Measurements from ENCODE around the gene MACROD2.

MACROD2 gene

GRCh38 chr20:14470977-14471661 is 475.8 kb downstream of the MACROD2 start:
- no peak overlapping the region for H3K27ac Mint-ChIP-seq
- H3K36me3 Mint-ChIP-seq (ENCODE audit: low read depth) = no peaks in the 10 kb centered on the region

DNA sequence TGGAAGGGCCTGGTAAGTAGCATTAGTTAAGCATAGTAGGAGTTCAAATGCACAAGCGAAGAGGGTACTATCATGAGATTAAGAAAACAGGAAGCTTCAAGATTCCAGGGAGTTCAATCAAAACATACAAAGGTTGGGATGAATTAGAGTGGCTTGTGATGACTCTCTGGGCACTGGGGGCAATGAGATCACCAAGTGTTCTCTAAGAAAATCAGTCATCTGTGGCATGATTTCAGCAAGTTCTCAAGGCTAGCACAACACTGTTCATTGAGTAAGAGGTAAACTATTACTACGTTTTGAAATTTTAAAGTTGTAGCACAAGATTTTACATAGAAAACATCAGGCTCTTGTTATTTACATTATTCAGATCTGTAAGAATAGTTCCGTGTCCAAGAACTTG is 481.8 kb downstream of the MACROD2 start:
- Mint-ChIP-seq H3K27ac (no peak overlapping the region), H3K4me3 (no peak overlapping the region), H3K36me3 (ENCODE audit: low read depth) (no peaks in the 10 kb centered on the region), H3K4me1 (ENCODE audit: low read depth) (no peaks in the 10 kb centered on the region), H3K27me3 (ENCODE audit: low read depth) (no peaks in the 10 kb centered on the region), H3K9me3 (peaks cover 12% of the 10 kb centered on the region)

More at GRCh38 chr20:14470977-14471661, 475.8 kb downstream of the MACROD2 start:
- Mint-ChIP-seq H3K9me3 (peaks cover 31% of the 10 kb centered on the region), H3K4me3 (no peak overlapping the region), H3K4me1 (ENCODE audit: low read depth) (no peaks in the 10 kb centered on the region), H3K27me3 (ENCODE audit: low read depth) (no peaks in the 10 kb centered on the region)

DNA sequence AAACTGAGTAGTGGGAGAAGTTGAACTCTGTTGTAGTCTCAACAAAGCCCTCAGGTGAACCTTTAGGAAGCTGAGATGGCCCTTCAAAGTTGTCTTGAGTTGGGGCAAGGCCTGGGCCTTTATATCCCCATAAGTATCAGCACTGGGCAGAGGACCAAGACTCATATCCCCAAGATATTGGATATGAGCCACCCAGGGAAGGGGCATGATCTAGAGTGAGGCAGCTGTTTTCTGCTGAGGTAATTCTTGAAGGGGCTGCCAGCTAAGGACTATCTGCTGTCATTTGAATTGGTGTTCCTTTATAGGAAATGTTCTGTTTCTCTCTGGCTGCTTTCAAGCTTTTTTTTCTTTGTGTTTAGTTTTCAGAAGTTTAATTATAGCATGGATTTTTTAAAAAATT is 482.8 kb downstream of the MACROD2 start:
- no peaks in the 10 kb centered on the region for H3K4me1 Mint-ChIP-seq (ENCODE audit: low read depth)
- H3K4me3 Mint-ChIP-seq = no peak overlapping the region
- no peak overlapping the region for H3K27ac Mint-ChIP-seq
- peaks cover 12% of the 10 kb centered on the region for H3K9me3 Mint-ChIP-seq
- no peaks in the 10 kb centered on the region for H3K27me3 Mint-ChIP-seq (ENCODE audit: low read depth)
- H3K36me3 Mint-ChIP-seq (ENCODE audit: low read depth) = no peaks in the 10 kb centered on the region

- Mint-ChIP-seq H3K36me3 (ENCODE audit: low read depth) (no peaks in the 10 kb centered on the region), H3K9me3 (peaks cover 8% of the 10 kb centered on the region), H3K4me1 (ENCODE audit: low read depth) (no peaks in the 10 kb centered on the region), H3K4me3 (no peak overlapping the region), H3K27ac (no peak overlapping the region), H3K27me3 (ENCODE audit: low read depth) (no peaks in the 10 kb centered on the region)
Observed at GRCh38 chr20:14481863-14482262, 486.5 kb downstream of the MACROD2 start.

- no peaks in the 10 kb centered on the region for H3K4me1 Mint-ChIP-seq (ENCODE audit: low read depth)
- H3K27ac Mint-ChIP-seq = no peak overlapping the region
- no peak overlapping the region for H3K4me3 Mint-ChIP-seq
- no peaks in the 10 kb centered on the region for H3K36me3 Mint-ChIP-seq (ENCODE audit: low read depth)
- peaks cover 9% of the 10 kb centered on the region for H3K9me3 Mint-ChIP-seq
- H3K27me3 Mint-ChIP-seq (ENCODE audit: low read depth) = no peaks in the 10 kb centered on the region
Observed at GRCh38 chr20:14488212-14488611, 492.9 kb downstream of the MACROD2 start.

DNA sequence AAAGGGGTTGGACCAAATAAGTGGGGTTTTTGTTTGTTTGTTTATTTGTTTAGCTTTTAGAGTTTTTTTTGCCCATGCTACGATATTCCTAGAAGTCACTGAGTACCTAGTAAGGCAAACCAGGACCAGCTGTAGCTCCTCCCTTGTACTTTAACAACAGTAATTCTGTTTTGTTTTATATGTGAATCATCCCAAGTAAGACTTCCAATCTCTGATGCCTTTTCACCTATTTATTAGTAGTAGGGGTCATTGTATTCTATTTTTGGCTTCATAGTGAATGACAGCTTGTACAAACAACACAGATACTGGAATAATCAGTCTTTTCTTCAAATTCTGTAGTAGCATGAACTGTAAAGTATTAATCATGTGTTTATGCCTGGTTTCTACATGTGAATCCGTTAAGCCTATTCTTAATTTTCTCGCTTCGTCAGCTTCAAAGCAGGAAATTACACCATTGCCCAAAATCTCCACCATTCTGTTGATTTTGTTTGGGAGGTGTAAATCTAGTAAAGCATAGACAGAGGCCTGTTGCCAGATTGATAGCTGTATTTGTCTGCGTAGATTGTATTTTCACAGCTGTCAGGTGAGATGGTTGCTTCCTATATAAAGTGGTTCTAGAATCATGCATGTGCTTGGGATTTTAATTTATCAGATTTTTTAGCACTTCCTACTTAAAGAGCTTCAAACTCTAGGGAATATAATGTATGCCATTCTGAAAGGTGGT is 493.6 kb downstream of the MACROD2 start:
- Mint-ChIP-seq H3K27me3 (ENCODE audit: low read depth) (no peaks in the 10 kb centered on the region), H3K4me1 (ENCODE audit: low read depth) (no peaks in the 10 kb centered on the region)

DNA sequence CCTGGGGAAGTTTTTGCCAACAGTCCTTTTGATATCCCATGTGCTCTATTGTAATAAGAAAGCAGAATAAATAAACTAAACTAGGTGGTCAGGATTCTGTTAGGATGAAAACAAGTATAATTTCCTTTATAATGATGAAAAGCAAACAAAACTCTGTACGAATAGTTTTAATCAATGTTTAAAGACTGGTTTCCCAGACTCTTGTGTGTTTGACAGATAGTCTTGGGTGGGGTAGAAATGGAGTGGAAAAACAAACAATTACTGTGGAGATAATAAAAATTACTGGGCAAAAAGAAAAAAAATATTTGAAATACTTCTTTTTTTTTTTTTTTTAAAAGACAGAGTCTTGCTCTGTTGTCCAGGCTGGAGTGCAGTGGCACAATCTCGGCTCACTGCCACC is 494.2 kb downstream of the MACROD2 start:
- Mint-ChIP-seq H3K27me3 (ENCODE audit: low read depth) (no peaks in the 10 kb centered on the region), H3K4me3 (no peak overlapping the region), H3K27ac (no peak overlapping the region), H3K9me3 (peaks cover 9% of the 10 kb centered on the region), H3K36me3 (ENCODE audit: low read depth) (no peaks in the 10 kb centered on the region), H3K4me1 (ENCODE audit: low read depth) (no peaks in the 10 kb centered on the region)

More for the DNA sequence above, 493.6 kb downstream of the MACROD2 start:
- no peaks in the 10 kb centered on the region for H3K36me3 Mint-ChIP-seq (ENCODE audit: low read depth)
- H3K27ac Mint-ChIP-seq = no peak overlapping the region
- peaks cover 9% of the 10 kb centered on the region for H3K9me3 Mint-ChIP-seq
- H3K4me3 Mint-ChIP-seq = no peak overlapping the region

- no peak overlapping the region for H3K4me3 Mint-ChIP-seq
- no peaks in the 10 kb centered on the region for H3K27me3 Mint-ChIP-seq (ENCODE audit: low read depth)
- no peaks in the 10 kb centered on the region for H3K4me1 Mint-ChIP-seq (ENCODE audit: low read depth)
- no peak overlapping the region for H3K27ac Mint-ChIP-seq
- no peaks in the 10 kb centered on the region for H3K36me3 Mint-ChIP-seq (ENCODE audit: low read depth)
- peaks cover 3% of the 10 kb centered on the region for H3K9me3 Mint-ChIP-seq
Observed at GRCh38 chr20:14491436-14491835, 496.1 kb downstream of the MACROD2 start.

GRCh38 chr20:14493408-14493807 is 498.1 kb downstream of the MACROD2 start:
- H3K9me3 Mint-ChIP-seq = peaks cover 7% of the 10 kb centered on the region

GRCh38 chr20:14494355-14494754 is 499.0 kb downstream of the MACROD2 start:
- Mint-ChIP-seq H3K9me3 (peaks cover 6% of the 10 kb centered on the region), H3K27me3 (ENCODE audit: low read depth) (no peaks in the 10 kb centered on the region), H3K27ac (no peak overlapping the region), H3K4me3 (no peak overlapping the region), H3K4me1 (ENCODE audit: low read depth) (no peaks in the 10 kb centered on the region), H3K36me3 (ENCODE audit: low read depth) (no peaks in the 10 kb centered on the region)

More at GRCh38 chr20:14493408-14493807, 498.1 kb downstream of the MACROD2 start:
- Mint-ChIP-seq H3K27me3 (ENCODE audit: low read depth) (no peaks in the 10 kb centered on the region), H3K27ac (no peak overlapping the region), H3K4me3 (no peak overlapping the region), H3K4me1 (ENCODE audit: low read depth) (no peaks in the 10 kb centered on the region), H3K36me3 (ENCODE audit: low read depth) (no peaks in the 10 kb centered on the region)

- no peaks in the 10 kb centered on the region for H3K36me3 Mint-ChIP-seq (ENCODE audit: low read depth)
- H3K27me3 Mint-ChIP-seq (ENCODE audit: low read depth) = no peaks in the 10 kb centered on the region
- peaks cover 10% of the 10 kb centered on the region for H3K9me3 Mint-ChIP-seq
- H3K4me1 Mint-ChIP-seq (ENCODE audit: low read depth) = no peaks in the 10 kb centered on the region
- no peak overlapping the region for H3K4me3 Mint-ChIP-seq
- no peak overlapping the region for H3K27ac Mint-ChIP-seq
Observed at GRCh38 chr20:14495066-14495465, 499.8 kb downstream of the MACROD2 start.

DNA sequence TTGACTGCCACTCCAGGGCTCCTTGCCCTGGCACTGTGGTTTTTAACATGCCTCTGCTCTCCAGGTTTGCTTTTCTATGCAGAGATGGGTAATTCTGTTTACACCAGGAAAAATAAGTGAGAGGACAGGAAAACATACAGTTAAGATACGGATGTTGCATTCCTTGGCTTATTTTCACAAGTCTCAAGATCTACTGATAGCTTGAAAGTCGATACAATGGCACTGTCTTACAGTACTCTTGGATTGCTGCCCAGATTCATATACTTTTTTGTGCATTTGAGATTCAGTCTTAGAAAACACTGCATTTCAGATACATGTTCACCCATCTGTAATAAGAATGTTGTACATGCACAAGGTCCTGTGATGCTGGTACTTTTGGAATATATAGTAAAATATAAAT is 501.7 kb downstream of the MACROD2 start:
- Mint-ChIP-seq H3K4me3 (no peak overlapping the region), H3K36me3 (ENCODE audit: low read depth) (no peaks in the 10 kb centered on the region), H3K27ac (no peak overlapping the region), H3K9me3 (peaks cover 15% of the 10 kb centered on the region), H3K4me1 (ENCODE audit: low read depth) (no peaks in the 10 kb centered on the region), H3K27me3 (ENCODE audit: low read depth) (no peaks in the 10 kb centered on the region)

GRCh38 chr20:14498772-14499171 is 503.5 kb downstream of the MACROD2 start:
- Mint-ChIP-seq H3K4me1 (ENCODE audit: low read depth) (no peaks in the 10 kb centered on the region), H3K36me3 (ENCODE audit: low read depth) (no peaks in the 10 kb centered on the region), H3K9me3 (peaks cover 15% of the 10 kb centered on the region), H3K27ac (no peak overlapping the region), H3K4me3 (no peak overlapping the region), H3K27me3 (ENCODE audit: low read depth) (no peaks in the 10 kb centered on the region)

GRCh38 chr20:14505476-14505875 is 510.2 kb downstream of the MACROD2 start:
- H3K9me3 Mint-ChIP-seq = peaks cover 13% of the 10 kb centered on the region
- no peaks in the 10 kb centered on the region for H3K36me3 Mint-ChIP-seq (ENCODE audit: low read depth)
- H3K4me1 Mint-ChIP-seq (ENCODE audit: low read depth) = no peaks in the 10 kb centered on the region
- no peak overlapping the region for H3K27ac Mint-ChIP-seq
- H3K4me3 Mint-ChIP-seq = no peak overlapping the region
- H3K27me3 Mint-ChIP-seq (ENCODE audit: low read depth) = no peaks in the 10 kb centered on the region

- H3K4me3 Mint-ChIP-seq = no peak overlapping the region
- H3K27me3 Mint-ChIP-seq (ENCODE audit: low read depth) = no peaks in the 10 kb centered on the region
- H3K27ac Mint-ChIP-seq = no peak overlapping the region
- no peaks in the 10 kb centered on the region for H3K4me1 Mint-ChIP-seq (ENCODE audit: low read depth)
- peaks cover 16% of the 10 kb centered on the region for H3K9me3 Mint-ChIP-seq
- H3K36me3 Mint-ChIP-seq (ENCODE audit: low read depth) = no peaks in the 10 kb centered on the region
Observed at GRCh38 chr20:14507711-14508110, 512.4 kb downstream of the MACROD2 start.
